ENCODE results near the gene DQX1. TPM values are rescaled to one million over a fixed set of nuclear protein-coding genes. Genes with fewer than 3 reads are reported as not detected.
A peak's percentile ranks its signal among the peaks of the same experiment; 100 is the strongest.

Gene DQX1
- total and polyA plus RNA-seq, 9 of the 15 experiments (the other 6 are each of a cell fraction or from before 2014, with no cell fraction given): 0.04 to 0.38 (median 0.18) TPM; not detected in 1

- TF ChIP-seq REST (IDR thresholded peaks at IDR 0.05; ENCODE audit: borderline replicate concordance): peak; percentile 66
- TF ChIP-seq REST (CRISPR knock-in tag; IDR thresholded peaks at IDR 0.05; ENCODE audit: low read depth): no peak
- peak; percentile 69 for TF ChIP-seq MEIS2 (IDR thresholded peaks at IDR 0.05; ENCODE audit: partially characterized antibody)
- TF ChIP-seq TEAD2 (tag; IDR thresholded peaks at IDR 0.05): no peak
- no peak for TF ChIP-seq ILF3 (IDR thresholded peaks at IDR 0.05; ENCODE audit: borderline replicate concordance)
- TF ChIP-seq ETV5 (CRISPR knock-in tag; IDR thresholded peaks at IDR 0.05; ENCODE audit: low read depth): no peak
- TF ChIP-seq SNAPC5 (CRISPR knock-in tag; IDR thresholded peaks at IDR 0.05): no peak
- TF ChIP-seq PBX2 (CRISPR knock-in tag; IDR thresholded peaks at IDR 0.05; ENCODE audit: low read depth): no peak
- TF ChIP-seq PBX2 (tag; conservative IDR thresholded peaks at IDR 0.05; ENCODE audit: low read depth): peak; percentile 53; the same call in 1 of the 2 replicates
- TF ChIP-seq FOXA1 (IDR thresholded peaks at IDR 0.05; ENCODE audit: borderline replicate concordance): no peak
- TF ChIP-seq PCBP1 (IDR thresholded peaks at IDR 0.05; ENCODE audit: low read depth, low read length, poor library complexity, severe bottlenecking): no peak
- TF ChIP-seq E2F4 (CRISPR knock-in tag; IDR thresholded peaks at IDR 0.05; ENCODE audit: low read depth): no peak
- TF ChIP-seq HCFC1 (IDR thresholded peaks at IDR 0.05; ENCODE audit: low read depth, low read length): no peak
- no peak for TF ChIP-seq GATAD2A (IDR thresholded peaks at IDR 0.05)
- TF ChIP-seq NCOA2 (IDR thresholded peaks at IDR 0.05; ENCODE audit: partially characterized antibody in 2 of 2): no peak
Observed at GRCh38 chr2:74501335-74502071, 24.5 kb downstream of the DQX1 start (continued).

Measured in K562 (cell line).